Measurements from ENCODE around the gene PHACTR1.

The PHACTR1 gene

GRCh38 chr6:13072686-13073347 is 356.2 kb downstream of the PHACTR1 start:
- DNase-seq (ENCODE audit: low read depth) = no peak

DNA sequence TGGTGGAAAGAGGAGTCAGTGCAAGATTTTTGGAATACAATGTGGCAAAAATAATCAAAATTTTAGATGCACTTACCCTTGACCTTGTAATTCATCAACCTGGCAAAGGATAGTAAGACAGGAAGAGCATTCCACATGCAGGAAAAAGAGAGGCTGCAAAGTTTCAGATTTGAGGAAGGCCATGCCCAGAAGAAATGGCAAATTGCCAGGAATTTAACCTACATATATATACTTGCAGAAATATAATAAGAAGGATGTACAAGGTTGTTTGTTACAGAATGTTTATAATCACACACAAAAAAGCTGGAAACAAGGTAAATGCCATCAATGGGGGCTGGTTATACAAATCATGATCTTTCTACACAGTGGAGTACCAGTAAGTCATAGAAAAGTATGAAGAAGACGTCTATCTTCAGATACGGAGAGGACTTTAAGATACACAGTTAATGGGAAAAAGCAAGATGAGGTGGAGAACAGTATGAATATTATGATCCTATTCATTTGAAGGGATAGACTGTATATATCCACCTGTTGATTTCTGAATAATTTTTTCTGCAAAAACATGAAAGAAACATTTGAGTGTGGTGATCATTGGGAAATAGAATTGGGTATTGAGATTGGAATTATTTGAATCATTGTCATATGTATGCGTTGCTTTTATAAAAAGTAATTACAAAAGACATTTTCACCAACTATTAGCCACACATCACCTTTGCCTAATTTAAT is 358.0 kb downstream of the PHACTR1 start:
- no peak for DNase-seq (ENCODE audit: low read depth)

DNA sequence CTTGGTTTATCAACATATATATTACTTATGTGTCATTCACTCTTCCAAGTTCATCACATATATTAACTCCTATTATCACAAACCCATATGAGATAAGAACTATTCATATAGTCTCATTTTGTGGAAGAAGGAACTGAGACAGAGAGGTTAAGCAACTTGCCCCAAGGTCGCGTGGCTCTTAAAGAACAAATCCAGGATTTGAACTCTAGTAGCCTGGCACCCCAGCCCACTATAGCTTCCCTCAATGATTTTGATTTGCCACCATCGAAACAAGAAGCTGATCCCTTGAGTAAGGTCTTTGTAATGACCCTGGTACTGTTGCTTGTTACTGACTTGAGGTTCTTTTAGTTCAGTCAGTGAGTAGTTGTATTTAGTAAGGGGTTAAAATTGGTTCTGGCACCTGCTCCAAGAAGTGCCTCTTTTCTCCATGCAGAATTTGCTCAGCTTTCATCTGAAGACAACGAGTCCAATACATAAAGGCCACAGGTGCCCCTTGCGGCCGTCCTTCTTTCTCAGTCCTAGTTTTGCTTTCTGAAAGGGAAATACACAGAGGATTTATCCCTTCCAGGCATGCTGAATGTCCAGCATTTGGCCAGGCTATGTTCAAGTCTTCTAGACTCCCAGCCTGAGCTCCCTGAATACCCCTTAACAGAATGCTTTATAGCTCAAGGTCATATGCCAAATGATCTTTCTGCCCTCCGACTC is 358.7 kb downstream of the PHACTR1 start:
- no peak for DNase-seq (ENCODE audit: low read depth)

DNA sequence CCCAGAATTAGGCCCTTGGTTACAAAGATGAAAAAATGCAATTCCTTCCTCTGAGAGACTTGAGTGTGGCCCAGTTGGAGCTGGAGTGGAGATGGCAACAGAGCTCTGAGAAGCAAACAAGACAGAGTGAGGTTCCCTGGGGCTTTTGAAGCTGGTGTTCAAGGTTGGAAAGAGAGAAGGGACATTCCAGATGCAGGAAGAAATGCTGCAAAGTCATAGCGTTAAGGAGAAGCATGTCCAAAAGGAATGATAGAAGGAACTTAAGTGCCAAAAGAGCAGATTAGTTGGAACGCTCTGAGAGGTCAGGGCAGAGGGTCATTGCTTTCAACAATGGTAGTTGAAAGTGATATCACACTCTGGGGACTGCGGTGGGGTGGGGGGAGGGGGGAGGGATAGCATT is 360.0 kb downstream of the PHACTR1 start:
- no peak for DNase-seq (ENCODE audit: low read depth)

DNA sequence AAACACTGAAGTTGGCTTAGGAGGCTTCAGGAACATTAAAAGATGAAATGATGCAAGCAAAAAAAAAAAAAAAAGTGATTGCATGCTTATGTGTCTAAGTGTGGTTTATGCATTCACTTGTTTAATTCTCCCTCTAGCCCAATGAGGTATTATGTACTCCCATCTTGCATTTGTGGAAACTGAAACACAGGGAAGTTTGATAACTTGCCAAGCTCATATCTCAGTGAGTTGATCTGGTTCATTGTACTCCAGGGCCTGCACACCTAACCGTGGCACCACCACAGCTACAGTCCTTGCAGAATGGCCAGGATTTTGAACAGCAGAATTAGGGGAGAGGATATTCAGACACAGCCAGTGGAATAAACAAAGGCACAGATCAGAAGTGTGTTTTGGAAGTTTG is 360.6 kb downstream of the PHACTR1 start:
- no peak for DNase-seq (ENCODE audit: low read depth)

GRCh38 chr6:13079096-13079723 is 362.6 kb downstream of the PHACTR1 start:
- no peak for DNase-seq (ENCODE audit: low read depth)

- DNase-seq (ENCODE audit: low read depth) = no peak
These were observed 364.1 kb downstream of the PHACTR1 start for GRCh38 chr6:13080462-13081188.

GRCh38 chr6:13081189-13081563 is 364.6 kb downstream of the PHACTR1 start:
- no peak for DNase-seq (ENCODE audit: low read depth)

DNA sequence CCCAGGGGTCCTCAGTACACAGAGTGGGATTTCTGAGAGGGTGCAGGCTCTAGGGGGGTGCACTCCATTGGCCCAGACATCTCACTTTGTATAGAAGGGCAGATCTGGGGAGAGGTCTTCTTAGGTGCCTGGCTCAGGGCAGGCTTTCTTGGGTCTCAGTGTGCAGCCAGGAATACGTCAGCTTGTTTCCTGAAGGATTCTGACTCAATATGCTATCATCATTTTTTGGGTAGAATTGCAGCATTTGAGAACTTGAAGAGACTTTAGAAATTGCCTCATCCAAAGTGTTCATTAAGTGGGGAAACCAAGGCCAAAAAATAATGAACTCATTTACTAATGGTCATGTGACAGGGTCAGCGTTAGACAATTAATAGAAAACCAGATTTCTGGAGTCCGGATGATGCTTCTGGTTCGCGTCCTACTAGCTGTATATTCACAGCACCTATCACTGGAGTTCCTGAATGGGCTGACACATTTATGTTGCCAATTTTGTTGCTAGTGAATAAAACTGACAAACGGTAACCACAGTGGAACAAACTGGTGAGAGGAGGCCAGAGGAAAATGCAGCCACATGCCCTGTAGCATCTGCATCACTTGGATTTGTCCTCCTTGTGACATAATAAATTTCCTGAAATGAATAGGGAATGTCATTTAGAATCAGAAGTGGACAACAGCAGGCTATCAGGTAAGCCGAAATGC is 372.9 kb downstream of the PHACTR1 start:
- DNase-seq (ENCODE audit: low read depth) = no peak

GRCh38 chr6:13091192-13091591 is 374.6 kb downstream of the PHACTR1 start:
- DNase-seq (ENCODE audit: low read depth) = no peak

DNA sequence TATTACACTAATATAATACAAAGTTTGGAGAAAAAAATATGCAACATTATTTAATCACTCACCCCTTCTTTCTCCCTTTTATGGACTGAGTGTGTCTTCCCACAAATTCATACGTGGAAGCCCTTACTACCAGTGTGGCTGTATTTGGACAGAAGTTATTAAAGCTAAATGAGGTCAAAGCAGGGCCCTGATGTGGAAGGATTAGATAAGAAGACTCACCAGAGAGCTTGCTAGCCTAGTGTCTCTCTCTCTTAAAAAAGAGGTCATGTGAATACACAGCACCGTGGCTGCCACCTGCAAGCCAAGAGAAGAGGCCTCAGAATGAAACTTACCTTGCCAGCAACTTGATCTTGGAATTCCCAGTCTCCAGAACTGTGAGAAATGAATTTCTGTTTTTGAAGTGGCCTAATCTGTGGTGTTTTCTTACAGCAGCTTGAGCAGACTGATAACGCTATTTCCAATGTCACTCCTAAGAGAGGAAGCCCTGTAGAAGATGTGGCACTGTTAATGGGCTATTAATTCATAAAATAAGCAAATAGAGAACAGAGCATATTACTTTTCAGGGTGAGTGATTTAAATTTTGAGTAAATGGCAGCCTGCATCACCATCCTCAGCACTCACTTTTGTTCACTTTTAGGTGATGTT is 378.3 kb downstream of the PHACTR1 start:
- no peak for DNase-seq (ENCODE audit: low read depth)

- no peak for DNase-seq (ENCODE audit: low read depth)
These were observed 379.5 kb downstream of the PHACTR1 start for GRCh38 chr6:13096084-13096483.

GRCh38 chr6:13097454-13097853 is 380.9 kb downstream of the PHACTR1 start:
- no peak for DNase-seq (ENCODE audit: low read depth)

- DNase-seq (ENCODE audit: low read depth) = no peak
These were observed 381.4 kb downstream of the PHACTR1 start for GRCh38 chr6:13098006-13098405.

DNA sequence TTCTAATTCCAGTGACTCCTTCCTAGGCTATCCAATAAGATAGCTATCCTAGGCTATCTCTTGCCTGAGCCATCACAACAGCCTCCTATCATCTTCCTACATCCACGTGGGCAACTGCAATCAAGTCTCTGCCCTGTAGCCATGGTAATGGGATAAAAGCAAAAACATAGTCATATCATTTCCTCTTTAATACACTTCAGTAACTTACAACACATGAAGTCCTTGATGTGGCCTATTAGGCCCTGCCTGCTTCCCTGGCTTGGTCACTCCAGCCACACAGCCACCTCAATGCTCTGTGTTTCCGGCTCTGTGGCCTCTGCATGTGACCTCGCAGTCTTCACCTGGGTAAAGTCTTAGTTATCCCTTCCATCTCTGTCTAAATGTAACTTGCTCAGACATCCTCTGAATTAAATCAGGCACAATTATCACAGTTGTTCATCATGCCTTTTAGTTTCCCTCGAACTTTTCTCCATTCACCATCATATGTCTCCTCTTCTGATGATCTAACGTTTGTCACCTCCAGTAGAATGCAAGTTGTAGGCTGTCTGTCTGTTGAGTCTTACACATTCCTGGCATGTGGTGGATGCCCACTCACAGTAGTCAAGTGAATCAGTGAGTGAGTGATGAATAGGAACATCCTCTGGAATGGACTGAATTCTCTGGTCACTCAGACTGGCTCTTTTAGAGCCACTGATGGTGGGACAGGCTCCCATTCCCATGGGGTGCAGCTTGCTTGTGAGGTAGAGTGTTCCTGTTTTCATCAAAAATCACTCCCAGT is 382.4 kb downstream of the PHACTR1 start:
- no peak for DNase-seq (ENCODE audit: low read depth)

- DNase-seq (ENCODE audit: low read depth) = no peak
These were observed 383.2 kb downstream of the PHACTR1 start for GRCh38 chr6:13099771-13100170.

GRCh38 chr6:13101409-13101808 is 384.8 kb downstream of the PHACTR1 start:
- DNase-seq (ENCODE audit: low read depth) = no peak

DNA sequence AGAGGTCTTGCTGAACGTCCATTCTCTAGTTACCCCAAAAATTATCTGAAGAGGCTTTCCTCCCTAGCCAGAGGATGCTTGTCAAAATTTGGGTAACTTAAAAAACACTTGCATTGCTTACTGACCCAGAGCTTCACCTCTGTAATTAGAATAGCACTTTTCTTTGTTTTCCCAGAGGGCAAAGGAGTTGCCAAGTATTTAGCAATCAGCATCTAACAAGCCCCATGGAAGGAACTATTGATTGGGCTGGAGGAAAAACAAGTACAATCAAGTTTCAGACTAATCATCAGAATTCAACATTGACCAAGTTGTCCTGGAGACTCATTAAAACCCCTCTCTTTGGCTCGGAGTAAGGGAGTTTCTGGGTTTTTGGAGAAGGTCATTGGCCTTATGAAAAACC is 385.4 kb downstream of the PHACTR1 start:
- DNase-seq (ENCODE audit: low read depth) = no peak

DNA sequence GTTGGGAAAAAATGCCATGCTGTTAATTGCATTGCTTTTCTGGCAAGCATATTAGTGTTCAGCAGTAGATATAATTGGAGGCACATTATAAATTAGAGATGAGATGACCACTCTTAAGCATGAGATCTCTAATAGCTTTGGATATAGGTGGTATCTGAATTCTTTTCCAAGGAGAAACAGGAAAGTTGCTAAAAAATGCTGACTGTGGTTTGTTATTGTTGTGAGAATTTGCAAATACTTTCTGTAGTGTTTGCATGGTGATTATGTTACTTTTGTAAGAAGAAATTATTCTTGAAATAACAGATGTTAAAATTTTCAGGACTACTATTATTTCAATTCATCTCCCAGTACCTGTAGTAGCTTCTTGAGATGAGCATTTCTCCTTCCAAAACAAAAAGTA is 386.6 kb downstream of the PHACTR1 start:
- DNase-seq (ENCODE audit: low read depth) = no peak

GRCh38 chr6:13105139-13105538 is 388.6 kb downstream of the PHACTR1 start:
- DNase-seq (ENCODE audit: low read depth) = no peak
